SJSA1 (cell line): ENCODE data around the gene SFRP5. TPM values are rescaled to one million over a fixed set of nuclear protein-coding genes. Genes with fewer than 3 reads are reported as not detected.

Experiments used
- DNase-seq, 2 experiments: peaks; one replicate each; pipeline ENCODE4 v3.0.0-alpha.2; 2015 to 2020; ENCODE audit warnings: low spot score in 2 of 2, low read depth in 1 of 2
- H3K27ac ChIP-seq: fragments of 250-450 bp; sonication (Bioruptor Pico); 2 replicates; pipeline ENCODE4 v1.5.1; 2020; ENCODE audit warnings: mild to moderate bottlenecking, moderate library complexity
- H3K27me3 ChIP-seq: fragments of 250-450 bp; sonication (Bioruptor Pico); replicated peaks from 2 replicates; pipeline ENCODE4 v1.5.1; 2020; ENCODE audit warnings: mild to moderate bottlenecking, moderate library complexity
- H3K36me3 ChIP-seq: fragments of 250-450 bp; sonication (Bioruptor Pico); 2 replicates; pipeline ENCODE4 v1.5.1; 2020; ENCODE audit warnings: mild to moderate bottlenecking
- H3K4me1 ChIP-seq: fragments of 250-450 bp; sonication (Bioruptor Pico); replicated peaks from 2 replicates; pipeline ENCODE4 v1.6.1; 2021; ENCODE audit warnings: mild to moderate bottlenecking
- H3K4me3 ChIP-seq: fragments of 250-450 bp; sonication (Bioruptor Pico); 2 replicates; pipeline ENCODE4 v1.5.1; 2020; ENCODE audit warnings: mild to moderate bottlenecking
- H3K9me3 ChIP-seq: fragments of 250-450 bp; sonication (Bioruptor Pico); replicated peaks from 2 replicates; pipeline ENCODE4 v1.5.1; 2020; ENCODE audit warnings: mild to moderate bottlenecking
- total RNA-seq: library from RNA; depleted of rRNA; stranded (reverse); fragments of >200 nt; shearing (Covaris generic); gene quantifications from 2 replicates; pipeline ENCODE4 v1.2.3, GENCODE V29; 2014

The SFRP5 gene
- total RNA-seq, 1 experiment from 2014 or later: not detected

- Histone ChIP-seq H3K9me3 (peaks cover 4% of the 10 kb centered on the region), H3K27ac (no peak overlapping the region), H3K27me3 (no peaks in the 10 kb centered on the region), H3K36me3 (no peaks in the 10 kb centered on the region), H3K4me3 (no peak overlapping the region), H3K4me1 (no peaks in the 10 kb centered on the region)
- DNase-seq: no peak
Observed at GRCh38 chr10:97798958-97799610, 27.3 kb upstream of the SFRP5 start.

DNA sequence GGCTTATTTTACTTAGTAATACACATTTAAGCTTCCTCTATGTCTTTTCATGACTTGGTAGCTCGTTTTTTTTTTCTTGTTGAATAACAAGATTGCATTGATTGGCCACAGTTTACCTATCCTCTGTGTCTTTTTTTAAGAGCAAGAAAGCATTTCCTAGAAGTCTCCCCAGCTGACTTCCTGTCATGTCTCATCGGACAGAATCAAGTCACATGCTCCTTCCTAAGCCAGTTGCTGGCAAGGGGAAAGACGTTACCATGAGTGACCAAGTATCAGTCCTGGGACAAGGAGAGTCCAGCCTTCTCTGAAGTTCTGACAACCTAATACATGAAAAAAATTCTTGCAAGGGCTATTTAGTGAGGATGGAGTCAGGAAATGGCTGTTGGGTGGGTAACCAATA is 24.9 kb upstream of the SFRP5 start:
- H3K36me3 ChIP-seq: no peaks in the 10 kb centered on the region
- H3K4me3 ChIP-seq: no peak overlapping the region
- no peak for DNase-seq

DNA sequence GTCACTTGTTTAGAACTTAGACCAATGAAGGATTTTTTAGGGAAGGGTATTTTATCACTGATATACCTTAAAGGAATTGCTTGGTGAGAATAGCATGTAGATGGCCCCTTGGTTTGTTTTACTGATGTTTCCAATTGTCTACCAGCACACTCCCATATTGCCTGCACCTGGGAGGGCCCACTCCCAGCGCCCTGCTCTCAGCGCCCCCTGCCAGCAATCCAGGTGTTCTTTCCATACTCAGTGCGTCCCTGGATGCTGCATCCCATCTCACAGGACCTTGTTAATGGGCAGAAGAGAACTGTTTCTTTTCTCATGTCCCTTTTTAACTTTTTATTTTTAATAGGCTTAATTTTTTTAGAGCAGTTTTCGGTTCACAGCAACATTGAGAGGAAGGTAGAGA is 24.1 kb upstream of the SFRP5 start:
- Histone ChIP-seq H3K9me3 (peaks cover 4% of the 10 kb centered on the region), H3K4me1 (no peaks in the 10 kb centered on the region), H3K27ac (no peak overlapping the region), H3K27me3 (no peaks in the 10 kb centered on the region), H3K4me3 (no peak overlapping the region), H3K36me3 (no peaks in the 10 kb centered on the region)
- no peak for DNase-seq

More for the DNA sequence above, 24.9 kb upstream of the SFRP5 start:
- Histone ChIP-seq H3K27ac (no peak overlapping the region), H3K27me3 (no peaks in the 10 kb centered on the region), H3K9me3 (peaks cover 4% of the 10 kb centered on the region), H3K4me1 (no peaks in the 10 kb centered on the region)

- H3K4me1 ChIP-seq: no peaks in the 10 kb centered on the region
- H3K27ac ChIP-seq: no peak overlapping the region
- DNase-seq: peak; percentile 56 to 74
- no peaks in the 10 kb centered on the region; the same call in 1 of the 2 replicates for H3K27me3 ChIP-seq
- no peak overlapping the region for H3K4me3 ChIP-seq
- no peaks in the 10 kb centered on the region for H3K36me3 ChIP-seq
- H3K9me3 ChIP-seq: no peaks in the 10 kb centered on the region
Observed at GRCh38 chr10:97791824-97792721, 20.3 kb upstream of the SFRP5 start.

GRCh38 chr10:97789770-97790397 is 18.1 kb upstream of the SFRP5 start:
- H3K9me3 ChIP-seq: no peaks in the 10 kb centered on the region
- no peaks in the 10 kb centered on the region; the same call in 1 of the 2 replicates for H3K27me3 ChIP-seq
- H3K4me3 ChIP-seq: no peak overlapping the region
- no peaks in the 10 kb centered on the region for H3K4me1 ChIP-seq
- no peaks in the 10 kb centered on the region for H3K36me3 ChIP-seq
- H3K27ac ChIP-seq: no peak overlapping the region
- no peak for DNase-seq

- no peak for DNase-seq
- H3K27me3 ChIP-seq: no peaks in the 10 kb centered on the region; the same call in 1 of the 2 replicates
Observed at GRCh38 chr10:97788552-97789442, 17.0 kb upstream of the SFRP5 start.

DNA sequence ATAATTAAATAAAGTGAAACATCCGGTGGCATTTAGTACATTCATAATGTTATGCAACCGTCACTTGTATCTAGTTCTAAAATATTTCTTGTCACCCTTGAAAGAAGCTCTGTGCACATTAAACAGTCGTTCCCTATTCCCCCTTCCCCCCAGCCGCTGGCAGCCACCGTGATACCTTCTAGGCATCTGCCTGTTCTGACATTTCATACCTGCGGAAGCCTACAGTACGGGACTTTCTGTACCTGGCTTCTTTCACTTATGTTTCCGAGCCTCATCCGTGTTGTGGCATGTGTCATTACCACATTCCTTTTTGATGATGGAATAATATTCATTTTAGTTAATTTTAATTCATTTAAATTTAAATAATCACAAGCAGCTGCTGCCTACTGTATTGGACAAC is 13.9 kb upstream of the SFRP5 start:
- peaks cover 8% of the 10 kb centered on the region for H3K4me1 ChIP-seq
- no peak overlapping the region for H3K27ac ChIP-seq
- H3K27me3 ChIP-seq: no peaks in the 10 kb centered on the region; the same call in 1 of the 2 replicates
- DNase-seq: no peak
- H3K4me3 ChIP-seq: no peak overlapping the region
- H3K36me3 ChIP-seq: no peaks in the 10 kb centered on the region
- no peaks in the 10 kb centered on the region for H3K9me3 ChIP-seq

More at GRCh38 chr10:97788552-97789442, 17.0 kb upstream of the SFRP5 start:
- Histone ChIP-seq H3K4me1 (no peaks in the 10 kb centered on the region), H3K27ac (no peak overlapping the region), H3K4me3 (no peak overlapping the region), H3K9me3 (no peaks in the 10 kb centered on the region), H3K36me3 (no peaks in the 10 kb centered on the region)

DNA sequence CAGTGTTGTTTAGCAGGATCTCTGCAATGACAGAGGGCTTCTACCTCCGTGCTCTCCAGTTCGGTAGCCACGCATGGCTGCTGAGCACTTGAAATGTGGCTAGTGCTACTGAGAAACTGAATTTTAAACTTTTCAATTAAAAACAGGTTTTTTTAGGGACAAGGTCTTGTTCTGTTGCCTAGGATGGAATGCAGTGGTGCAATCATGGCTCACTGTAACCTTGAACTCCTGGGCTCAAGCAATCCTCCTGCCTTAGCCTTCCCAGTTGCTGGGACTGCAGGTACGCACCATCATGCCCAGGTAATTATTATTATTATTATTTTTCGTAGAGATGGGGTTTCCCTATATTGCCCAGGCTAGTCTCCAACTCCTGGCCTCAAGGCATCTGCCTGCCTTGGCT is 13.4 kb upstream of the SFRP5 start:
- no peak for DNase-seq
- no peaks in the 10 kb centered on the region for H3K9me3 ChIP-seq
- no peak overlapping the region for H3K4me3 ChIP-seq
- no peaks in the 10 kb centered on the region for H3K36me3 ChIP-seq
- H3K27ac ChIP-seq: no peak overlapping the region
- H3K4me1 ChIP-seq: peaks cover 10% of the 10 kb centered on the region
- H3K27me3 ChIP-seq: no peaks in the 10 kb centered on the region; the same call in 1 of the 2 replicates

GRCh38 chr10:97784200-97784810 is 12.5 kb upstream of the SFRP5 start:
- peaks cover 10% of the 10 kb centered on the region for H3K4me1 ChIP-seq
- no peaks in the 10 kb centered on the region; the same call in 1 of the 2 replicates for H3K27me3 ChIP-seq
- no peaks in the 10 kb centered on the region for H3K36me3 ChIP-seq
- no peak for DNase-seq
- H3K4me3 ChIP-seq: no peak overlapping the region
- no peaks in the 10 kb centered on the region for H3K9me3 ChIP-seq
- H3K27ac ChIP-seq: no peak overlapping the region

- no peak overlapping the region for H3K27ac ChIP-seq
- H3K36me3 ChIP-seq: no peaks in the 10 kb centered on the region
- H3K4me1 ChIP-seq: peaks cover 10% of the 10 kb centered on the region
- no peak overlapping the region for H3K4me3 ChIP-seq
- no peak for DNase-seq
- no peaks in the 10 kb centered on the region; the same call in 1 of the 2 replicates for H3K27me3 ChIP-seq
- no peaks in the 10 kb centered on the region for H3K9me3 ChIP-seq
Observed at GRCh38 chr10:97782455-97783228, 10.8 kb upstream of the SFRP5 start.

- Histone ChIP-seq H3K4me3 (no peak overlapping the region), H3K36me3 (no peaks in the 10 kb centered on the region), H3K9me3 (no peaks in the 10 kb centered on the region), H3K27ac (no peak overlapping the region), H3K4me1 (peaks cover 10% of the 10 kb centered on the region), H3K27me3 (no peaks in the 10 kb centered on the region; the same call in 1 of the 2 replicates)
- no peak for DNase-seq
Observed at GRCh38 chr10:97781618-97782331, 10.0 kb upstream of the SFRP5 start.
